Tibial nerve (tissue), 4 donors: ENCODE data around the gene ADGRD1. TPM values are rescaled to one million over a fixed set of nuclear protein-coding genes. Genes with fewer than 3 reads are reported as not detected.

Experiments
- DNase-seq, 2 donors: peaks; one replicate each; pipeline ENCODE4 v3.0.0-alpha.2; 2019; ENCODE audit warnings: low spot score in 2 of 2
- H3K27ac ChIP-seq, 4 donors: fragments of 200-600 bp; sonication (generic) in 3 of 4; one replicate each; pipeline ENCODE4 v1.5.1; 2017 to 2019; ENCODE audit warnings: mild to moderate bottlenecking in 1 of 4
- H3K27me3 ChIP-seq, 2 donors: fragments of 200-600 bp; sonication (generic) in 1 of 2; one replicate each; pipeline versions ENCODE4 v1.5.1 to v1.6.0; 2017 to 2019
- H3K36me3 ChIP-seq, 3 donors: fragments of 200-600 bp; sonication (generic); one replicate each; pipeline ENCODE4 v1.5.1; 2018 to 2019
- H3K4me1 ChIP-seq, 4 donors: fragments of 200-600 bp; sonication (generic) in 3 of 4; one replicate each; pipeline ENCODE4 v1.5.1; 2017 to 2019
- H3K4me3 ChIP-seq, 4 donors: fragments of 200-600 bp; sonication (generic) in 3 of 4; one replicate each; pipeline ENCODE4 v1.5.1; 2017 to 2019; ENCODE audit warnings: mild to moderate bottlenecking in 1 of 4, moderate library complexity in 1 of 4
- H3K9me3 ChIP-seq, 4 donors: fragments of 200-600 bp; sonication (generic) in 3 of 4; one replicate each; pipeline ENCODE4 v1.5.1; 2017 to 2019
- EP300 ChIP-seq, 2 donors: sonication (generic); formaldehyde crosslinking; IDR thresholded peaks; one replicate each; pipeline ENCODE4 v1.6.1; 2017; ENCODE audit warnings: antibody characterized with exemption in 2 of 2, mild to moderate bottlenecking in 1 of 2
- POLR2A ChIP-seq, 2 donors: fragments of 450-650 bp; IDR thresholded peaks; one replicate each; pipeline ENCODE4 v1.6.1; 2017; ENCODE audit warnings: antibody characterized with exemption in 2 of 2, mild to moderate bottlenecking in 2 of 2, moderate library complexity in 2 of 2
- WGBS, 2 donors: methylation state at CpG; one replicate each; pipeline ENCODE4 v1.1.5; 2018; 5-methylcytosine and 5-hydroxymethylcytosine counted together
- total RNA-seq, 4 donors: library from RNA; depleted of rRNA; stranded (reverse); fragments of >200 nt; gene quantifications; one replicate each; pipeline ENCODE4 v1.1.0, GENCODE V29; 2016
- TF ChIP-seq, protein P1 (sequence below), 5 experiments: fragments of 200-600 bp in 3 of 5; fragments of 450-650 bp in 2 of 5; sonication (generic) in 3 of 5; IDR thresholded peaks; one replicate each; pipeline ENCODE4 v1.5.1; 2016 to 2019; ENCODE audit warnings: antibody characterized with exemption in 5 of 5, mild to moderate bottlenecking in 3 of 5, moderate library complexity in 2 of 5

Gene ADGRD1
- total RNA-seq, 4 donors from 2014 or later = 99.0 to 179 (median 125) TPM

DNA sequence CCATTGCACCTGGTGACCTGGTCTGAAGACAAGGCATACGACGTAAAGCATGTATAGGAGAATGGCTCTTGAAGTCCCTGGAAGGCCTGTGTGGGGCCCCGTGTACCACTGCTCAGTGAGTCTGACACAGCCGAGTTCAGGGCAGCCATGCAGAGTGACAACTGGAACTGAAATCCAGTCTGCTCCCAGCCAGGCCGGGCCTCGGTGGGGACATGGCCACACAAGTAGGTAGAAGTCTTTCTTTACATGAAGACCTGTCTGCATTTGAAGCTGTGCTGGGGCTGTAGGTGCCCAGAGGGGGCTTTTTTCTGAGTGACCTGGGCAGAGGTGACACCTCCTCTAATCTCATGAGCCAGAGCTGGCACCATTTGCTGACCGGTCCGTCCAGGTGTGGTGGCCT is 35.7 kb downstream of the ADGRD1 start:
- Histone ChIP-seq H3K27me3 (no peaks in the 10 kb centered on the region), H3K4me1 (peaks cover 0 to 20% (median 0%) of the 10 kb centered on the region in 4 donors), H3K9me3 (no peaks in the 10 kb centered on the region), H3K36me3 (peaks cover 0 to 23% (median 0%) of the 10 kb centered on the region in 3 donors), H3K4me3 (no peak overlapping the region), H3K27ac (peak overlapping the region in 3 of 4 donors; percentile 28 to 72 (median 59))
- 85 to 87% methylated on average over 6 to 8 of the region's 8 CpGs for WGBS, 2 donors
- no peak for DNase-seq
- TF ChIP-seq, protein P1, sequence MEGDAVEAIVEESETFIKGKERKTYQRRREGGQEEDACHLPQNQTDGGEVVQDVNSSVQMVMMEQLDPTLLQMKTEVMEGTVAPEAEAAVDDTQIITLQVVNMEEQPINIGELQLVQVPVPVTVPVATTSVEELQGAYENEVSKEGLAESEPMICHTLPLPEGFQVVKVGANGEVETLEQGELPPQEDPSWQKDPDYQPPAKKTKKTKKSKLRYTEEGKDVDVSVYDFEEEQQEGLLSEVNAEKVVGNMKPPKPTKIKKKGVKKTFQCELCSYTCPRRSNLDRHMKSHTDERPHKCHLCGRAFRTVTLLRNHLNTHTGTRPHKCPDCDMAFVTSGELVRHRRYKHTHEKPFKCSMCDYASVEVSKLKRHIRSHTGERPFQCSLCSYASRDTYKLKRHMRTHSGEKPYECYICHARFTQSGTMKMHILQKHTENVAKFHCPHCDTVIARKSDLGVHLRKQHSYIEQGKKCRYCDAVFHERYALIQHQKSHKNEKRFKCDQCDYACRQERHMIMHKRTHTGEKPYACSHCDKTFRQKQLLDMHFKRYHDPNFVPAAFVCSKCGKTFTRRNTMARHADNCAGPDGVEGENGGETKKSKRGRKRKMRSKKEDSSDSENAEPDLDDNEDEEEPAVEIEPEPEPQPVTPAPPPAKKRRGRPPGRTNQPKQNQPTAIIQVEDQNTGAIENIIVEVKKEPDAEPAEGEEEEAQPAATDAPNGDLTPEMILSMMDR (IDR thresholded peaks at IDR 0.05) = no peak

DNA sequence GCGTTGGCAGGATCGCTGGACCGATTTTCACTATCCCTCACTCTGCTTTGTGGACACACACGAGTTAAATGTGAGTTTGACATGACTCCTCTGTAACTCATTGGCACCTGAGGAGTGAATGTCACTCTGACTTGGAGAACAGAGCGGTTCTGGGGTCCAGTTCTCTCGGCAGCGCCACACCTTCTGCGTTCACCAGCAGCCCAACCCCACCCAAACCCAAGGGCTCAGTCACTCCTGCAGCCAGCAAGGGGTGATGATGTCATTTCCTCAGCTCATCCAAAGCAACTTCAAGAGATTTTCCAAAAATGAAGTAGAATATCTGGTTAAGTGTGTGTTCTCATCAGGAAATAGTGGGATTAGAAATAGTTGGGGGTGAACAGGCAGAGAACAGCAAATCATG is 36.3 kb downstream of the ADGRD1 start:
- H3K27ac ChIP-seq = peak overlapping the region in 3 of 4 donors; percentile 28 to 72 (median 59)
- no peak overlapping the region for H3K4me3 ChIP-seq
- WGBS, 2 donors = 71 to 81% methylated on average over 8 of the region's 8 CpGs
- TF ChIP-seq EP300 (IDR thresholded peaks at IDR 0.05) (peak in 1 of 2 donors; percentile 46), POLR2A (IDR thresholded peaks at IDR 0.05) (peak in 1 of 2 donors; percentile 29)
- TF ChIP-seq, protein P1 (IDR thresholded peaks at IDR 0.05) = no peak
- H3K27me3 ChIP-seq = no peaks in the 10 kb centered on the region
- H3K36me3 ChIP-seq = peaks cover 0 to 29% (median 0%) of the 10 kb centered on the region in 3 donors
- peaks cover 0 to 14% (median 0%) of the 10 kb centered on the region in 4 donors for H3K4me1 ChIP-seq
- DNase-seq = peak in 1 of 2 donors; percentile 53
- H3K9me3 ChIP-seq = no peaks in the 10 kb centered on the region

DNA sequence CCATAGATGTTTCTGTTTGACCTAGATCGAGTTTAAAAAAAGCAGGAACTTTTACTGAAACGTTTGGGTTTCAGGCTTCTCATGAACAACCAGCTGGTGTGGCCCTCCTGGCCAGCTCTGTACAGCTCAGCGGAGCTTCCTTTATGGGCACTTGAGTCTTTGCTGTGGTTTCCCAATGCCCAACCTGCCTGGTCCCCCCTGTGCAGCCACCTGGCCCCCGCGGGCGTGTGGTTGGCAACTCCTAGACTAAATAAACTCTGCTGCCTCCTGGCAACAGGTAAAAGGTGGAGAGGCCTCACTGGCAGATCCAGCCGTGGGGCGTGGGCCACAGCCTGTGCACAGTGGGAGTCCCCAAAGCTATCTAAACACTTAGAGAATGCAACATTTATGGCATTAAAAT is 38.7 kb downstream of the ADGRD1 start:
- no peak for DNase-seq
- Histone ChIP-seq H3K36me3 (peaks cover 0 to 31% (median 0%) of the 10 kb centered on the region in 3 donors), H3K27ac (peak overlapping the region in 1 of 4 donors; percentile 26), H3K27me3 (no peaks in the 10 kb centered on the region), H3K4me3 (no peak overlapping the region), H3K9me3 (no peaks in the 10 kb centered on the region), H3K4me1 (peaks cover 0 to 14% (median 0%) of the 10 kb centered on the region in 4 donors)
- WGBS, 2 donors = 77% methylated on average over 8 of the region's 8 CpGs
- TF ChIP-seq POLR2A (IDR thresholded peaks at IDR 0.05) (no peak), EP300 (IDR thresholded peaks at IDR 0.05) (no peak)
- TF ChIP-seq, protein P1 (IDR thresholded peaks at IDR 0.05) = no peak

DNA sequence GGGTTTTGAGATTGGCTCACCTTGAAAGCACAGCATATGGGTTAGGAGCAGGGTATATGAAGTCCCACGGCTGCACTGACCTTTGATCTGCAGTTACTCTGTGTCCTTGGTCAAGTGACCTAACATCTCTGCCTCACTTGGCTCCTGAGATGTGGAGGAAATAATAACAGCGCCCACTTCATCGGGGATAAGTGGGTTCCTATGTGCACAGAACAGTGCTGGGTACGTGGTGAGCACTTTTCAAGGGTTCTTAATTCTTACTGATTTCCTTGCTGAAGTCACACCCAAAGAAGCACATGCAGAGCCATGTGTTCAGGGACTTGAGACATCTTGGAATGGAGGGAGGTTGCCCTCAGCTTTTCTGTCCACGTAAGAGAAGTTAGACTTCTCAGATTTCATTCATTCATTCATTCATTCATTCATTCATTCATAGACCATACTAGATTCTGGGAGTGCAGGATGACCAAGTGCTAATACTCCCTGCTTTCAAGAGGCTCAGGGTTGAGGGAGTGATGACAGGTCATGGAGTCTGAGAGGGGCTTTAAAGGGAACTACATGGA is 39.4 kb downstream of the ADGRD1 start:
- 76 to 79% methylated on average over 5 of the region's 5 CpGs for WGBS, 2 donors
- Histone ChIP-seq H3K27ac (no peak overlapping the region), H3K36me3 (peaks cover 0 to 31% (median 0%) of the 10 kb centered on the region in 3 donors), H3K4me3 (no peak overlapping the region), H3K27me3 (no peaks in the 10 kb centered on the region), H3K4me1 (peaks cover 0 to 14% (median 0%) of the 10 kb centered on the region in 4 donors), H3K9me3 (no peaks in the 10 kb centered on the region)
- no peak for DNase-seq
- TF ChIP-seq, protein P1 (IDR thresholded peaks at IDR 0.05) = no peak
- TF ChIP-seq POLR2A (IDR thresholded peaks at IDR 0.05) (no peak), EP300 (IDR thresholded peaks at IDR 0.05) (no peak)

DNA sequence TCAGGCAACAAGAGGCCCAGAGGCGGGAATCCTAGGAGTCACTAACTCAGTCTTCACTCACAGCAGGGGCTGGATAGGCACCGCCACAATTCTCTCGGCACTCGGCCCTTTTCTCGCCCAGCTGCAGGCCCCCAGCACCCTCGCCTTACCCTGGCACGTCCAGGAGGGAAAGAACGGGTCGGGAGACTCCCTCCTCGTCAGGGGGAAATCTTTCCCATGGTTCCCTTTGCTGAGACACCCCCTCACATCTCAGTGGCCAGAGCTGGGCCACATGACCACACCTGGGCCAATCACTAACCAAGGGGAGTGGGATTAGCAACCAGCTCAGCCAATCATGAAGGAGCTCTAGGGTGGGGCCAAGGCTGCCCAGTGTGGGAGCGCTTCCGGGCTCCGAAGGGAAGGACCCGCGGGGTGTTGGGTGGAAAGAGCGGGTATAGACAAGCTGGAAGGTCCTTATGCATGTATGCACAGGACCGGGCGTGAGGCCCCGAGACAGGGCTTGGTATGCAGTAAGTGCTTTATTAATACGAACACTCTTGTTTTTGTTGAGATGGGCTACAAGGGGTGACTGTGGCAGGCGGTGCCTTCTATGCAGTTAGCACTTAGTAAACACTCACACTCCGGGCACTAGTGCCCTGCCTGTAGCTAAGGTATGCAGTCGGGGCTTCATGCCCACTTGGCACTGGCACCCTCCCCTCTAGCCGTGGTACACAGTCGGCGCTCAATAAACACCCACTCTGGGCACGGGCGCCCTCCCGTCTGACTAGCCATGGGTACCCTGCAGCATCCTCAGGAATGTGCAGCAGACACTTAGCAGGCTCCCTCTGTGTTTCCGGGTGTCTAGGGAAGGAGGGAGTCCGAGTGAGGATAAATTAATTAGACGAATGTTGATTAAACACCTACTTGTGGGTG is 40.3 kb downstream of the ADGRD1 start:
- TF ChIP-seq EP300 (IDR thresholded peaks at IDR 0.05) = no peak
- TF ChIP-seq, protein P1 (IDR thresholded peaks at IDR 0.05) = no peak
- no peak for TF ChIP-seq POLR2A (IDR thresholded peaks at IDR 0.05)
- WGBS, 2 donors = 90 to 92% methylated on average over 31 to 32 of the region's 32 CpGs
- Histone ChIP-seq H3K4me3 (no peak overlapping the region), H3K9me3 (no peaks in the 10 kb centered on the region), H3K27me3 (no peaks in the 10 kb centered on the region), H3K4me1 (peaks cover 0 to 14% (median 0%) of the 10 kb centered on the region in 4 donors), H3K36me3 (peaks cover 0 to 31% (median 0%) of the 10 kb centered on the region in 3 donors), H3K27ac (no peak overlapping the region)
- no peak for DNase-seq
